GM18498 (cell line): Measurements from ENCODE around the gene COL20A1.

Experiments used
- ATAC-seq: cut with Tn5 transposase; IDR thresholded peaks from one replicate; pipeline ENCODE4 v1.9.1; 2021; ENCODE audit warnings: mild to moderate bottlenecking, moderate library complexity; ENCODE audit not compliant: unreplicated experiment

COL20A1 gene

GRCh38 chr20:63289311-63290135 is 3.5 kb upstream of the COL20A1 start:
- ATAC-seq: no peak

- no peak for ATAC-seq
Measured at GRCh38 chr20:63290136-63290676, 2.8 kb upstream of the COL20A1 start.

- no peak for ATAC-seq
Measured at GRCh38 chr20:63290677-63291472, 2.1 kb upstream of the COL20A1 start.

DNA sequence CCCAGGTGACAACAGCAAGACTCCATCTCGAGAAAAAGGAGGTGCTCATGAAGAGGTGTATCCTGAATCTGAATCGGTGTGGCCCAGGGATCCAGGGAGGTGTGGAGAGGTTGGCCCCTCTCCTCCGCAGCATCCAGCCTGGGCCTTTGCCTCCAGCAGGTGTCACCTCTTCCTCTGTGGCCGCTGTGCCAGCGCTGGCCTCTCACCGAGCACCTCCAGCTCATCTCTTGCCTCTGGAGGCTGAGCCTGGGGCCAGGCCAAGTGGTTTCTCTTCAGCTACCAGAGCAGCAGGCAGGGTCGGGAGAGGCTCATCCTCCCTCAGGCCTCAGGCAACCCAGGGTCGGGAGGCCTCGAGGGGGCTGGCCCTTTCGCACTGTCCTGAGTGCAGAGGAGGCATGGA is 1.2 kb upstream of the COL20A1 start:
- no peak for ATAC-seq

- no peak for ATAC-seq
Measured at GRCh38 chr20:63292292-63292701, 689 bp upstream of the COL20A1 start.

- no peak for ATAC-seq
Measured at GRCh38 chr20:63293456-63293855, 470 bp downstream of the COL20A1 start.

DNA sequence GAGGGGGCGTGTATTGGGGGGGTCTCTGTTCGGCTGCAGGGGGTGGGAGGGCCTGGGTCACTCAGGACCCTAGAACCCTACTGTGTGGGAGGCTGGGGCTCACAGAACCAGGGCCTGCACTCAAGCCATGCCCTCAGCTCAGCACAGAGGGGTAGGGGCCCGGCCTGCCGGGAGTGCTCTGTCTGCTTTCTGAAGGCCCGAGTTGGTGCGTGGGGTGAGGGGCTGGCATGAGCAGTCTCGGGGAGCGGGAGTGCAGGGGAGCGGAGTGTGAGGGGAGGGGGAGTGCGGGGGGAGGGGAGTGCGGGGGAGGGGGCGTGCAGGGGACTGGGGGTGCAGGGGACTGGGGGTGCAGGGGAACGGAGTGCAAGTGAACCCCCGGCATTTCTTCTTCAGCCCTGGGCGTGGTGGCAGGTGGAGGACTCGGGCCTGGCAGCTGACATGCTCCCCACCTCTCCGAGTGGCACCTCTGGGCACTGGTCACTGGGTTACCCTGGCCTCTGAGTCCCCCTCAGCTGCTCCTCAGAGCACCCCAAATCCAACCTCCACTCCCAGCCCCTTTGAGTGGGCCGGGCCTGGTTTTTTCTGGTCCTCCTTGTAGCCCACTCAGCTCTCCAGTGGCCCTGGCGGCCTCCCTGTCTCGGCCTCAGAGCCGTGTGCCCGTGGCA is 1.0 kb downstream of the COL20A1 start:
- no peak for ATAC-seq

GRCh38 chr20:63294536-63294900 is 1.5 kb downstream of the COL20A1 start:
- no peak for ATAC-seq

DNA sequence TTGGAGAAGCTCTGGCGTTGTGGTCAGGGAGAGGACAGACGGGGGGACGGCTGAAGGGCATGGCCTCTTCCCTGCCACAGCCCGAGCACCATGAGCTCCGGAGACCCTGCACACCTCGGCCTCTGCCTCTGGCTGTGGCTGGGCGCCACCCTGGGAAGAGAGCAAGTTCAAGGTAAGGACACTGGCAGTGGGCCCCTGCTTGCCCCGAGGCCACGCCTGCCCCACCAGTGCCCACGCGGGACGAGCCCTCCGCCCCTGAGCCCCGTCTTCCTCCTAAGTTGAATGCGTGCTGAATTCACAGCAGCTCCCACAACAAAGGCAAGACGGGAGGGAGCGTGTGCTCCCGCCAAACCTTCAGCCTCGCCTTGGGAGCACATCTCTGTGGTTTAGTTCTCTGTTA is 2.0 kb downstream of the COL20A1 start:
- no peak for ATAC-seq

DNA sequence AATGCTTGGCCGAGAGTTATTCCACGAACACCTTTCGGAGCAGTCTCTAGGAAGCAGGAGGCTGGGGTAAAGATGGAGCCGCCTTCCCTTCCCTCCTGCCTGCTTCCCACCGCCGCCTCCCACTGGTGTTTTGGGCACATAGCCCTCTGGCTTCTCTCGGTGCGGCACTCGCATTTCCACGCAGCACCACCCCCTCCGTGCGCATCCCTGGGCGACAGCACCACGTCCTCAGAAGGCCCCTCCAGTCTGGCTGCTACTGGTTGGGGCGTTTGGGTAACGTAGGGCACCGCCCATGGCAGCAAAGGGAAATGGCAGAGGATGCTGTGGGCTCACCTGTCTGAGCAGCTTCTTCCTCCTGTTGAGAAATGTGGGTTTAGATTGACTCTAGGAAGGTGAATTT is 2.4 kb downstream of the COL20A1 start:
- no peak for ATAC-seq

DNA sequence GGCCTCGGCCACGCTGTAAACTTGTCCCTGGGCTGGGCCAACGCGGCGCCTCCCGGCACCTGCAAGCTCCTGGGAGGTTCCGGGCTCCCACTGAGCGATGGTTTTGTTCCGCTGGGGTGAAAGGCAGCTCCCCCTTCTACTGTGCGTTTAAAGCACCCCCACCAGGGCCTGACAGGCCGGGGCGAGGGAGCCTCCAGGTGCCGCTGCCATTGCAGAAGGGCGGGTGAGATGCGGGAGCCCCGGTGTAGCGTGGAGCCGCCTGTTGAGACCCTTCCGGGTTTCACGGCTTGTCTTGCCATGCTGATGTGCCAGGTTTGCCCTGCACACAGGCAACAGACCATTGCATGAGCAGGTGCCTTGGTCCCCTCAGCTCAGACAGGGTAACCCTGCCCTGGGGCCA is 2.9 kb downstream of the COL20A1 start:
- ATAC-seq: no peak

DNA sequence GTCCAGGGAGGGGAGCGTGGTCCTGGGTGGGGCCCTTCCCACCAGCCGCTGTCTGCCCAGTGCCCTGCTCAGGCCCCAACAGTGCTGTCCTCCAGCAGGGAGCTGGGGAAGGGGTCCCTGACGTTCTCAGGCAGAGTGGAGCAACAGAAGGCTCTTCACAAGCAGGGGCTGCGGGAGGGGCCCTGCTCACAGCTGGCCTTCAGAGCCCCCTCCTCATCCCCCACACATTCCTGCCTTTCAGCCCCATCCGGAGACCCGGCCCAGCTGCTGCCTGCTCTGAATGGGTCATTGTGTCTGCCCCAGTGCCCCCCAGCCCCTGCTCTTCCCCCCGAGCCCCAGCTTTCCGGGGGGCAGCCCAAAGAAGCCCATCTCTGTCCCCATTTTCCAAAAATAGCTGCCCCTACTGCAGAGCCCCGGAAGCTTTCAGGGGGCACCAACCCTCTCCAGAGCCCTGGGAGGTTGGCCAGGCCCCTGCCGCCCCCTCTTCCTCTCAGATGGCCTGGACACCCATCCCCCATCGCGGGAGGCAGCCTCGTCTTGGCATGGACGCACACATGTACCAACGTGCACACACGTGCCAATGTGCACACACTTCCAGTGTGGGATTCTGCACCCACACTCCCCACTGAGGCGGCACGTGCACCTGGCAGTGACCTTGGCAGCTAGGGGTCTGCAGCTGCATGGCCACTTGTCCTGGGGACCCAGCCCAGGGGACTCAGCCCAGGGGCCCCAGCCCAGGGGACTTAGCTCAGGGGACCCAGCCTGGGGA is 3.7 kb downstream of the COL20A1 start:
- ATAC-seq: no peak

DNA sequence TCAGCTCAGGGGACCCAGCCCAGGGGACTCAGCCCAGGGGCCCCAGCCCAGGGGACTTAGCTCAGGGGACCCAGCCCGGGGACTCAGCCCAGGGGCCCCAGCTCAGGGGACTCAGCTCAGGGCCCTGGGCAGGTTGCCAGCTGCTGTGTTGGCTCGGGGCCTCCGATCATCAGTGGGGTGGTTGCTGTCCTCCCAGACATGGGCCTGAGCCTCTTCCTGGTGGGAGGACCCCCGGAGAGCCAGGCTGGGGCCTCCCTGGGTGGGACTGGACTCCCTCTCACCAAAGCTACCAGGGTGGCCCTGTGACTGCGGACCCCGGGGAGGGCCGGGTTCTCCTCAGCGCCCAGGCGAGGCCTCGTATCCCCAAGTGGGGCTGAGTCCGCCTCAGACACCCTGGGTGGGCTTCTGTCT is 4.4 kb downstream of the COL20A1 start:
- ATAC-seq: no peak

GRCh38 chr20:63297796-63298572 is 5.0 kb downstream of the COL20A1 start:
- ATAC-seq: no peak

DNA sequence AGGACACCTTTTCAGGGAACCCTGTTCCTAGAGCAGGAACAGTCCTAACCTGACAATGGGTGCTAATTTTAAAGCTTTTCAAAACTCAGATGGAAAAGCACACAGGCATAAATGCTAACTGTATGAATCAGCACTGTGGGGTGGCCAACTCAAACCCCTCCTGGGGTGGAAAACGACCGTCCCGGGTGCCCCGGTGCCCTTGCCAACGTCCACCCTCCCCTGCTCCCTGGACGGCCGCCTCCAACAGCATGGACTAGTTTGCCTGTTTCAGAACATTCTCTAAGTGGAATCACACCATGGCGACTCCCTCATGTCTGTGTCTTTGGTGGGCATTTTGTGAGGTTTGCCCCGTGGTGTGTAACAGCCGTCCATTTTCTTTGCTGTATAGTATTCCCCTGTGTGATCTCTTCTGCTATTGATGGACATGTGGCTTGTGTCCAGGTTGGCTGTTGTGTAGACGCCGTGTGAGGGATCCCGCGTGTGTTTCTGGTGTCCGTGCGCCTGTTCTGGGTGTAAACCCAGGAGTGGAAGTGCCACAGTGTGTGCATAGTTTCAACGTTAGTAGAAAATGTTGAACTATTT is 5.8 kb downstream of the COL20A1 start:
- no peak for ATAC-seq

GRCh38 chr20:63301671-63302070 is 8.7 kb downstream of the COL20A1 start:
- no peak for ATAC-seq

DNA sequence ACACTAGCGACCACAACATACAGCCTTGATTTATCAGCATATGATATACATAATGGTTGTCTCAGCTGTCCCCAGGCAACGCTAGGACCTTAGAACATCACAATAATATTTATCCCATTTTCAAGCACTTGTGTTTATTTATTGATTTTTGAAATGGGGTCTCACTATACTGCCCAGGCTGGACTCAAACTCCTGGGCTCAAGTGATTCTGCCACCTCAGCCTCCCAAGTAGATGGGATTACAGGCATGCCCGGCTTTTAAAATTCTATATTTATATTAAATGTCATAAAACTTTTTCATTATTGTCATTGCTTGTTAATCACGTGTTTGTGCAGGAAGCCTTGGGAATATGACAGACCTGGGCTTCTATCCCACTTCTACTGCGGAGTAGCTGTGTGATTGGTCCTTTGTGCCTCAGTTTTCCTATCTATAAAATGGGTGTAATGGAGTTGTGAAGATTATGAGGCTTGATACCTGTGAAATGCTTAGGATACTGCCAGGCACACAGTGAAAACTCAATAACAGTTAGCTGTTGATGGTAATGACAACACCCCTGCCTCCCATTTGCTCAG is 10.2 kb downstream of the COL20A1 start:
- ATAC-seq: no peak

- ATAC-seq: no peak
Measured at GRCh38 chr20:63305393-63305792, 12.4 kb downstream of the COL20A1 start.
